ENCODE data around the gene KNSTRN.

KNSTRN gene

DNA sequence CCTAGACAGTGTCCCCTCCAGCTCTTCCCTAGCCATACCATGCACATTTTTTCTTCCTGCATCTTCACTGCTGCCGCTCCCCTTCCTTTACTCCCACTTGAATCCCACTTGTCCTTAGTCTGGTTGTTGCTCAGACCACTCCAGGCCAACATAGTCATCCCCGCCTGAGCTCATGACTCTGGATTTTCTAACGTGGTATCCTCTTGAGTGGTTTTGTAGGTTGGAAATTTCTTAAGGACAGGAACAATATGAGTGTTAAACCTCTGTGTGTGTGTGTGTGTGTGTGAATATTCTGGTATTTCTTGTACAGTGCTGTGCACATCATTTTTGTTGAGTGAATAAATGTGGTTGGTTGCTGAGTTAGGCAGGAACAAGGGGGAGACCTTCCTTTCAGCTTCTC, 61.3 kb downstream of the KNSTRN start:
- TF ChIP-seq EP300 (IDR thresholded peaks at IDR 0.05; ENCODE audit: borderline replicate concordance) = no peak
